RWPE2 (cell line): ENCODE results near the gene SNRNP25.

Source experiments
- ATAC-seq: fragments of 200-7000 bp; cut with Tn5 transposase; 3 replicates; pipeline ENCODE4 v1.9.1; 2021; ENCODE audit warnings: low read depth
- DNase-seq: peaks from one replicate; pipeline ENCODE4 v3.0.0-alpha.2; 2020; ENCODE audit warnings: low spot score
- H3K27ac ChIP-seq: fragments of 450-650 bp; 2 replicates; pipeline ENCODE4 v1.5.1; 2017; ENCODE audit warnings: mild to moderate bottlenecking; ENCODE audit not compliant: poor library complexity, severe bottlenecking
- H3K27me3 ChIP-seq: fragments of 250-450 bp; sonication (Bioruptor Pico); 2 replicates; pipeline ENCODE4 v1.5.1; 2021; ENCODE audit warnings: mild to moderate bottlenecking, moderate library complexity; ENCODE audit not compliant: insufficient read depth, poor library complexity, severe bottlenecking
- H3K36me3 ChIP-seq: fragments of 250-450 bp; sonication (Bioruptor Pico); 2 replicates; pipeline ENCODE4 v1.5.1; 2020; ENCODE audit warnings: low read depth, mild to moderate bottlenecking, moderate library complexity
- H3K4me1 ChIP-seq: fragments of 250-450 bp; sonication (Bioruptor Pico); 2 replicates; pipeline ENCODE4 v1.5.1; 2021; ENCODE audit warnings: mild to moderate bottlenecking, moderate library complexity; ENCODE audit not compliant: insufficient read depth, poor library complexity, severe bottlenecking
- H3K4me3 ChIP-seq: fragments of 250-450 bp; sonication (Bioruptor Pico); 2 replicates; pipeline ENCODE4 v1.5.1; 2021; ENCODE audit warnings: mild to moderate bottlenecking, moderate library complexity; ENCODE audit not compliant: severe bottlenecking
- H3K9me3 ChIP-seq: fragments of 250-450 bp; sonication (Bioruptor Pico); 2 replicates; pipeline ENCODE4 v1.5.1; 2021; ENCODE audit warnings: mild to moderate bottlenecking, moderate library complexity; ENCODE audit not compliant: severe bottlenecking
- TF ChIP-seq, protein P1 (sequence below): fragments of 450-650 bp; IDR thresholded peaks from one replicate; pipeline ENCODE4 v1.5.1; 2017; ENCODE audit warnings: mild to moderate bottlenecking, moderate library complexity; ENCODE audit not compliant: poor library complexity, severe bottlenecking

SNRNP25 gene

DNA sequence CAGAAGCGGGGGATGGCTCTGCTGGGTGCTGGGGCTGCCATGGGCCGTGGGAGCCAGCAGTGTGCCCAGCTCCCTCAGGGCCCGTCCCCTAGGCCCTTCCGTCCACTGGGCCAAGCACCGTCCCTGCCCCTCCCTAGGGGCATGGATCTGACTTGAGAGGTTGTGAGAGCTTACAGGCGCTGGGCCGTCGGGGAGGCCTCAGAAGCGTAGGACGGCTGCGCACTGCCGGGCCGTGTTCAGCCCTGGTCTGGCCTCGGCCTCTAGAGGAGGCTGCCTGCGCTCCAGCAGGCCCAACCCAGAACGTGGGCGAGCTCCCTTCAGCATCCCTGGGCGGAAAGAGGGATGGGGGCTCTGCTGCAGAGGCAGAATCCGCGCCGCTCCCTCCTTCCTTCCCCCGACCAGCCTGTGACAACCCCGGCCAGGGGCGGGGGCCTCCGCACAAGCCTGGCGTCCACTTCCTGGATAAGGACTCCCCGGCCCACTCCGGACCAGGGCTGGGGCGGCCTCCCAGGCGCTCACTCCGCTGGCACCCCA lies 23.7 kb downstream of the SNRNP25 start:
- no peak for DNase-seq
- Histone ChIP-seq H3K4me3 (peak overlapping the region; percentile 86), H3K27ac (peak overlapping the region; percentile 88), H3K9me3 (no peaks in the 10 kb centered on the region), H3K36me3 (peaks cover 12% of the 10 kb centered on the region), H3K4me1 (peaks cover 20% of the 10 kb centered on the region), H3K27me3 (no peaks in the 10 kb centered on the region)
- TF ChIP-seq, protein P1, sequence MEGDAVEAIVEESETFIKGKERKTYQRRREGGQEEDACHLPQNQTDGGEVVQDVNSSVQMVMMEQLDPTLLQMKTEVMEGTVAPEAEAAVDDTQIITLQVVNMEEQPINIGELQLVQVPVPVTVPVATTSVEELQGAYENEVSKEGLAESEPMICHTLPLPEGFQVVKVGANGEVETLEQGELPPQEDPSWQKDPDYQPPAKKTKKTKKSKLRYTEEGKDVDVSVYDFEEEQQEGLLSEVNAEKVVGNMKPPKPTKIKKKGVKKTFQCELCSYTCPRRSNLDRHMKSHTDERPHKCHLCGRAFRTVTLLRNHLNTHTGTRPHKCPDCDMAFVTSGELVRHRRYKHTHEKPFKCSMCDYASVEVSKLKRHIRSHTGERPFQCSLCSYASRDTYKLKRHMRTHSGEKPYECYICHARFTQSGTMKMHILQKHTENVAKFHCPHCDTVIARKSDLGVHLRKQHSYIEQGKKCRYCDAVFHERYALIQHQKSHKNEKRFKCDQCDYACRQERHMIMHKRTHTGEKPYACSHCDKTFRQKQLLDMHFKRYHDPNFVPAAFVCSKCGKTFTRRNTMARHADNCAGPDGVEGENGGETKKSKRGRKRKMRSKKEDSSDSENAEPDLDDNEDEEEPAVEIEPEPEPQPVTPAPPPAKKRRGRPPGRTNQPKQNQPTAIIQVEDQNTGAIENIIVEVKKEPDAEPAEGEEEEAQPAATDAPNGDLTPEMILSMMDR, result no peak
- ATAC-seq, result peak; percentile 34

DNA sequence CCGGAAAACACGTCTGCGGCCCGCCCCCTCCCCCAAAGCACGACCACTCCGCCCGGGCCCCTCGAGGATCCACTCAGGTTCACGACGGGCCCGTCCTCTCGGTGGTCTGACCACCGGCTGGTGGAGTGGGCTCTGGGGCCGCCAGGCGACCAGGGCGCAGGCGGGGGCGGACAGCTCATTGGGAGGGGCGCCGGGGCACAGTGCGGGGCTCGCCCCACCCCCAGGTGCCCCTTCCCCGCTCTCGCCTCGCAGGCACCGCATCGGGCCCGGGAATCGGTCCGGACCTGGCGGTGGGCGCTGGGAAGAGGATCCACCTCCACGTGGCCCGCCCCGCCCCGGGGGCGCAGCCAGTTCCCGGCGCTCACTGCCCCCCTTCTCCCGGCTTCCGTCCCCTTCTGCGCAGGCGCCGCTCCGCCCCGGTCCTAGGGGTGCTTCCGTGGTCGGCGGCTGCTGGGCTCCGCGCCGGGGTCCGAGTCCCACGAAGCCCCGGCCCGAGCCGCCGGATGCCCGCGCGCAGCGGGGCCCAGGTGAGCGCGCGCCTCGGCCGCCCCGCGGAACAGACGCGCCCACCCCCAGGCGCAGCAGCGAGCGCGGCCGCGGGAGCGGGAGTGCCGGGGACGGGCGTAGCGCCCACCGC lies 24.3 kb downstream of the SNRNP25 start, which contains the start of gene MPG:
Gene MPG (plus strand): TSS at position 419 of the 637 bp plus-strand sequence. CDS start 85 bp downstream, at position 504.
- TF ChIP-seq, protein P1, result no peak
- peak within 1 kb of the TSS; percentile 88 for H3K27ac ChIP-seq
- ATAC-seq (peak; percentile 46), DNase-seq (no peak)
- no peaks in the 10 kb centered on the region for H3K27me3 ChIP-seq
- peaks cover 16% of the 10 kb centered on the region for H3K4me1 ChIP-seq
- H3K9me3 ChIP-seq, result no peaks in the 10 kb centered on the region
- H3K36me3 ChIP-seq, result peaks cover 12% of the 10 kb centered on the region
- peak within 1 kb of the TSS; percentile 86 for H3K4me3 ChIP-seq

DNA sequence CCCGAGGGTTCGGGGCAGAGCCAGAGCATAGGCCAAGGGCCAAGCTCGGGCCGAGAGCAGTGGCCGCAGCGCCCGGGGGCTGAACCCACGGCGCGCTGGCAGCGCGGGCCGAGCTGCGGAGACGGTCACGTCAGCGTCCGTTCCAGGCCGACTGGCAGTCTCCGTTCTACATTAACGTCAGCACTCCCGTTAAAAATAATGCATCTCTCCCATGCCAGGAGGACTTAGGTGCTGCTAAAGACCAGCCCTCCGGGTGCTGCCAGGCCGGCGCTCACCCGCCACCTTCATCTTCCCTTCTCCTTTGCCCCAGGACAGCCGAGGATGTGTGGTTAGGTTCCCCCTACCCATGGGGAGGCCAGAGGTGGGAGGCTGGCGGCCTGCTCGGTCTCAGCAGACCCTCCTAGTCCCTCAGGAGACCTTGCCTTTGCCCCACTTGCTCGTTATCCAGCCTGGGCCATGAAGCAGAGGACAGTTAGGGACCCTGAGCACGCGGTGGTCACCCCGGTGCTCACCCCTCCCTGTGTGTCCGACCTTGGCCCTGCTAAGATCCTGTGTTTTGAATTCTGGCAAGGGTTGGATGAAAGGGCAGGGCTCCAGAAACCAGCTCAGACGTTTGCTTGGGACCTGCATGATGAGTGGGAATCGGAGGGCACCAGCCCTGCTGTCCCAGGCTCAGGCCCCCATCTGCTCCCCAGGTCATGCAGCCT lies 25.0 kb downstream of the SNRNP25 start:
- Histone ChIP-seq H3K27ac (peak overlapping the region; percentile 88), H3K36me3 (peaks cover 12% of the 10 kb centered on the region), H3K9me3 (no peaks in the 10 kb centered on the region), H3K27me3 (no peaks in the 10 kb centered on the region), H3K4me3 (peak overlapping the region; percentile 86), H3K4me1 (peaks cover 16% of the 10 kb centered on the region)
- 0 out of 3 replicates have a peak, but pooled peaks have one; percentile 3 for ATAC-seq
- DNase-seq, result no peak
- TF ChIP-seq, protein P1, result no peak

DNA sequence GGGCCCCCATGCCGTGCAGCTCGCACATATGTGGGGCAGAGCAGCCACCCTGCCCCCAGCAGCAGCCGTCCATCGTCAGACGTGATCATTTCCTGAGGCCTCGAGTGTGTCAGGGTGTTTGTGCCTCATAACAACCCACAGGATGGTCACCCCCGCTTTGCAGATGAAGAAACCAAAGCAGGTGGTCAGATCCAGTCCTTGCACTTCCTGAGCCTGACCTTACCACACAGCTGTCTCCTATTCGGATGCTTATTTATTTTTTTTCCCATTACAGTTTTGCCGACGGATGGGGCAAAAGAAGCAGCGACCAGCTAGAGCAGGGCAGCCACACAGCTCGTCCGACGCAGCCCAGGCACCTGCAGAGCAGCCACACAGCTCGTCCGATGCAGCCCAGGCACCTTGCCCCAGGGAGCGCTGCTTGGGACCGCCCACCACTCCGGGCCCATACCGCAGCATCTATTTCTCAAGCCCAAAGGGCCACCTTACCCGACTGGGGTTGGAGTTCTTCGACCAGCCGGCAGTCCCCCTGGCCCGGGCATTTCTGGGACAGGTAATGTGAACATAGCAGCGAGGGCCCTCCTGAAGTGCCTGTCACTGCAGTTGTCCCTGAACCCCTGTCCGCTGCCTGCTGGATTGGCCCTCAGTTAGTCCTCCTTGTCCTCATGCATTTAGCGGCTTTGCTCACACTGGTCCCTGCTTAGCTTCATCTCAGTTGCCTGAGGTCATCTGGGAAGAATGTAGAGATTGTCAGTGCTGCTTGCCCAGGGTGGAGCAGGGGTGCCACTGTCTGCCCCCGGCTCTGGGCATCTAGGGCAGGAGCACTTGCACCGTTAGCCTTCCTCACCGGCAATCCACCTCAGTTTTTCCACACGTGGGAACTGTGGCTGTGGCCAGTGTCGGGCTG lies 25.8 kb downstream of the SNRNP25 start:
- ATAC-seq (no peak), DNase-seq (no peak)
- Histone ChIP-seq H3K36me3 (peaks cover 12% of the 10 kb centered on the region), H3K4me1 (peaks cover 21% of the 10 kb centered on the region), H3K4me3 (no peak overlapping the region), H3K9me3 (no peaks in the 10 kb centered on the region), H3K27ac (peak overlapping the region; percentile 88), H3K27me3 (no peaks in the 10 kb centered on the region)
- TF ChIP-seq, protein P1, result no peak
